SJCRH30 (cell line): ENCODE measurements around the gene CCDC92. TPM values are rescaled to one million over a fixed set of nuclear protein-coding genes. Genes with fewer than 3 reads are reported as not detected.
"Not testable (repeated sequence)": the region's sequence is repeated elsewhere in the genome, so short reads cannot be mapped to it uniquely, and the experiment has no call there.

Source experiments
- DNase-seq, 2 experiments: peaks; one replicate each; pipeline ENCODE4 v3.0.0-alpha.2; 2015 to 2020
- H3K27ac ChIP-seq: fragments of 250-450 bp; sonication (Bioruptor Pico); 2 replicates; pipeline ENCODE4 v1.5.1; 2020; ENCODE audit warnings: mild to moderate bottlenecking, moderate library complexity
- H3K27me3 ChIP-seq: fragments of 250-450 bp; sonication (Bioruptor Pico); 2 replicates; pipeline ENCODE4 v1.5.1; 2020; ENCODE audit warnings: mild to moderate bottlenecking, moderate library complexity
- H3K36me3 ChIP-seq: fragments of 250-450 bp; sonication (Bioruptor Pico); 2 replicates; pipeline ENCODE4 v1.5.1; 2020; ENCODE audit warnings: mild to moderate bottlenecking, moderate library complexity
- H3K4me1 ChIP-seq: fragments of 250-450 bp; sonication (Bioruptor Pico); 2 replicates; pipeline ENCODE4 v1.5.1; 2020; ENCODE audit warnings: mild to moderate bottlenecking, moderate library complexity
- H3K4me3 ChIP-seq: fragments of 250-450 bp; sonication (Bioruptor Pico); 2 replicates; pipeline ENCODE4 v1.5.1; 2020; ENCODE audit warnings: mild to moderate bottlenecking, moderate library complexity
- H3K9me3 ChIP-seq: fragments of 250-450 bp; sonication (Bioruptor Pico); replicated peaks from 2 replicates; pipeline ENCODE4 v1.5.1; 2020; ENCODE audit warnings: mild to moderate bottlenecking, moderate library complexity
- total RNA-seq: library from RNA; depleted of rRNA; stranded (reverse); fragments of >200 nt; shearing (Covaris generic); gene quantifications from 2 replicates; pipeline ENCODE4 v1.2.3, GENCODE V29; 2014

CCDC92 gene
- total RNA-seq, 1 experiment from 2014 or later = 7.7 TPM

DNA sequence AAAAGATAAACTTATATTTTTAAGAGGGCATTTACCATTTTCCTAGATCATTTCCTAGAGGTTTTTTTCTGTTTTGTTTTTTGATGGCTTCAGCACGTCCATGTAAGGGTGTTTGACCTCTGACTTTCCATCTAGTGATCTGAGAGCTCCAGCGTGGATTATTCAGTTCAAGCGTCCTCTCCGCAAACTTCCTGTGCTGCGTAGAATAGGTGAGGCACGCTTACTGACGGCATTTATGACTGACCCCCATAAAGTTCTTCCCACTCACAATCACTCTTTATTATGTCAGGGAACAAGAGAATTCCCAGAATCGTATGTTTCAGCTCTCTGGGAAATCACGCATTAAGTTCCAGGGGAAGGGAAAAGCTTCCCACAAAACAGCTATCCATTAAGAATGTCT is 16.4 kb downstream of the CCDC92 start:
- no peak overlapping the region for H3K27ac ChIP-seq
- no peak overlapping the region for H3K4me3 ChIP-seq
- H3K27me3 ChIP-seq = no peaks in the 10 kb centered on the region
- DNase-seq = no peak
- no peaks in the 10 kb centered on the region for H3K9me3 ChIP-seq
- H3K36me3 ChIP-seq = no peaks in the 10 kb centered on the region
- H3K4me1 ChIP-seq = no peaks in the 10 kb centered on the region

GRCh38 chr12:123954647-123955350 is 17.8 kb downstream of the CCDC92 start:
- no peak for DNase-seq
- Histone ChIP-seq H3K4me1 (no peaks in the 10 kb centered on the region), H3K36me3 (no peaks in the 10 kb centered on the region), H3K9me3 (no peaks in the 10 kb centered on the region), H3K27ac (no peak overlapping the region), H3K27me3 (no peaks in the 10 kb centered on the region), H3K4me3 (no peak overlapping the region)

- Histone ChIP-seq H3K4me3 (no peak overlapping the region), H3K27ac (no peak overlapping the region), H3K9me3 (no peaks in the 10 kb centered on the region), H3K4me1 (no peaks in the 10 kb centered on the region), H3K27me3 (no peaks in the 10 kb centered on the region), H3K36me3 (no peaks in the 10 kb centered on the region)
- DNase-seq = no peak
These were observed 20.6 kb downstream of the CCDC92 start for GRCh38 chr12:123952037-123952436.

DNA sequence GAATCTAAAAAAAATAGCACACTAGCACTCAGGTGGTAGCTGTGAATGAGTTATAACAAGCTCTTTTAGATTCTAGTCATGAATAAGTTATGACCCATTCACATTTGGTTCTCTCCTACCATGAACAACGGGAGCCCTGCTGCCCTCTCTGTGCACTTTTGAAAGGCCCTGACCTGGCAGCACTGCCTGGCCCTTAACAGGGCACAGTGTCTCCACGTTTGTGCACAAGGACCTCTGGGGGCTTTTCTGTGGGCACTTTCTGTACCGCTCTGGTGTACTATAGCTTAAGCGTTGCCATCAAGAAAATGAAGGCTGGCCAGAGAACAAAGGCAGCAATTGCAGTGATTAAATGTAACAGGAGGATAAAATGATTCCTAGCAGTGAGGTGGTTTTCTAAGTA is 21.2 kb downstream of the CCDC92 start:
- no peak for DNase-seq
- H3K27me3 ChIP-seq = no peaks in the 10 kb centered on the region
- H3K9me3 ChIP-seq = no peaks in the 10 kb centered on the region
- no peaks in the 10 kb centered on the region for H3K36me3 ChIP-seq
- no peak overlapping the region for H3K27ac ChIP-seq
- H3K4me3 ChIP-seq = no peak overlapping the region
- H3K4me1 ChIP-seq = no peaks in the 10 kb centered on the region

DNA sequence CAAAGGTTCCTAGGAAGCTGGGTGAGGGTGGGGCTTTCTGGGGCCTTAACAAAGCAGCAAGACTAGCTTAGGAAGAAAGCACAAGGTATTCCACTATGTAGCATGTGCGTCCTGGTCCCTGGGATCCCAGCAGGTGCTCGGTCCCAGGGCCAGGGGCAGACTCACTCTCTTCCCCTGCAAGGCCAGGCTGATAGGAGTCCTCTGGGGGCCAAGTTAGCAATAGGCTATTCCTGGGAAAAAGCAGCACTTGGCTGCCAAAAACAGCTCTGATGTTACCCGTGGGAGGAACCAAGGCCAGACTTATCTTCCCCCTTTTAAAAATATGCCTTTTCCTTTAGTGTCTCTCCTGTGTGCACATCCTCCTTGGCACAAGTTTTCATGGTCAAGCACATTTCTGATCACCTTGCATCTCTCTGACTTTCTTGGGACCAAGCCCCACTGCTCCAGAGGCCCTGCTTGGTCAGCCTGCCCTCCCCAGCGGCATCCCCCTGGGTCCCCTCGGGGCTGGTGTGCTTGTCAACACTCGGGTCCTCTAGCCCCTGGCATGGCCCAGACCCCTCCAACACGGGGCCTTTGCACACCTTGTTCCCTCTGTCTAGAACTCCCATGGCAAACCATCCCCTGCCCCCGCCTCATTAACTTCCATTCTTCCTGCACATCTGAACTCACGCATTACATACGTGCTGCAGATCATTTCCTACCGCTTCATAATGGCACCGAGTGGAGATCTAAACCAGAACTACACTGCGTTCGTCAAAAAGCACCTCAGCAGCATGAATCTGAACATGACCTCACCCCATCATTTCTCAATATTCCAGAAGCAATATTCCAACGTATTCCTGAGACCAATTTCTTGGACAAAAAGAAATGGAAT is 21.9 kb downstream of the CCDC92 start:
- Histone ChIP-seq H3K9me3 (no peaks in the 10 kb centered on the region), H3K27ac (no peak overlapping the region), H3K4me3 (no peak overlapping the region), H3K27me3 (no peaks in the 10 kb centered on the region), H3K4me1 (no peaks in the 10 kb centered on the region), H3K36me3 (no peaks in the 10 kb centered on the region)
- no peak for DNase-seq

GRCh38 chr12:123949770-123950165 is 22.9 kb downstream of the CCDC92 start:
- no peaks in the 10 kb centered on the region for H3K36me3 ChIP-seq
- no peaks in the 10 kb centered on the region for H3K4me1 ChIP-seq
- H3K4me3 ChIP-seq = no peak overlapping the region
- H3K27ac ChIP-seq = no peak overlapping the region
- H3K27me3 ChIP-seq = no peaks in the 10 kb centered on the region
- DNase-seq = no peak
- H3K9me3 ChIP-seq = no peaks in the 10 kb centered on the region

DNA sequence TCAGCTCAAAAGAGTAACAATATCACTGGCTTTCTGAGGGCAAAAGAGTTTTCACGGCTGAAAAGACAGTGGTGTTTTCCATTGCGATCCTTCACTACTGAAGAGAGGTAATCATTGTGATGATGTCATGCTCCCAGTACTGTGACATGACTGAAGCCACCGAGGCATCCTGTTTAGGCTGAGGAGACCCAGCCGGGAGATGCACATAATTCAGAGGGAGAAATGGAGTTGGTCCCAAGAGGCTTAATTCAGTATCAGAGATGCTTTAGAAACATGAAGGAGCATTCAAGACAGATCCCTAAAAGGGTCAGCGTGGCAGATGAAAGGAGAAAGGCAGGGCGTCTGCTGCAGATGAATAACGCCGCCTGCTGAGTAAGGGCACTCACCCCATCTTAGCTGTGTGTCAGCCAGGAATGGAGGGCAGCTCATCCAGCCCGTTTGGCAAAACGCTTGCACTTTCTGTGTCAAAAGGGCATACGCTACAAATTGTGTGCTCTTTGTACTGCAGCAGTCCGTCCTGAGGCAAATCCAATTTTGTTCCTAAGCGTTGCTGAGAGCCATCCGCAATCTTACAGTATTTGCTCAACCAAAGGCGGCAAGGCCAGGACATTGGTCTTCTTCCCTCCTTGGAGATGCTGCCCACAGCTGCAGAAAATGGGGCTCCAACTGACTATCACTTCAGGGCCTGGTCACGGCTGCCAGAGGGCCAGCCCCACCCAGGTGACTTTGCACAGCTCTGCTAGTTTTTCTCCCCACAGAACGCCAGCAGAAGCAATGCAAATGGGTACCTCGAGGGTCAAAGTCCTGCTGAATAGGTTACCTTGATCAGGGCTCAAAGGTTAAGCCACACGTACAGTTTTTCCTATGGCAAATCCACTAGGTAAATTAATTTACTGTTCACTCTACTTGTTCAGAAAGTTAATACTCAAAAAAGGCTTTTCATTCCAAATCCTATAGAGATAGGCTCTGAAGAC is 23.5 kb downstream of the CCDC92 start:
- Histone ChIP-seq H3K4me3 (no peak overlapping the region), H3K4me1 (no peaks in the 10 kb centered on the region), H3K9me3 (no peaks in the 10 kb centered on the region), H3K36me3 (no peaks in the 10 kb centered on the region), H3K27me3 (no peaks in the 10 kb centered on the region), H3K27ac (no peak overlapping the region)
- no peak for DNase-seq

- Histone ChIP-seq H3K4me3 (no peak overlapping the region), H3K27me3 (no peaks in the 10 kb centered on the region), H3K36me3 (no peaks in the 10 kb centered on the region), H3K9me3 (no peaks in the 10 kb centered on the region), H3K27ac (no peak overlapping the region), H3K4me1 (no peaks in the 10 kb centered on the region)
- no peak for DNase-seq
These were observed 24.2 kb downstream of the CCDC92 start for GRCh38 chr12:123948401-123948795.

DNA sequence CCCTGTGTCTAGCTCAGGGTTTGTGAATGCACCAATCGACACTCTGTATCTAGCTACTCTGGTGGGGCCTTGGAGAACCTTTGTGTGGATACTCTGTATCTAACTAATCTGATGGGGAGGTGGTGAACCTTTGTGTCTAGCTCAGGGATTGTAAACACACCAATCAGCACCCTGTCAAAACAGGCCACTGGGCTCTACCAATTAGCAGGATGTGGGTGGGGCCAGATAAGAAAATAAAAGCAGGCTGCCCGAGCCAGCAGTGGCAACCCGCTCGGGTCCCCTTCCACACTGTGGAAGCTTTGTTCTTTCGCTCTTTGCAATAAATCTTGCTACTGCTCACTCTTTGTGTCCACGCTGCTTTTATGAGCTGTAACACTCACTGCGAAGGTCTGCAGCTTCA is 25.1 kb downstream of the CCDC92 start:
- DNase-seq, H3K27ac ChIP-seq, H3K4me3 ChIP-seq, H3K9me3 ChIP-seq, H3K36me3 ChIP-seq, H3K4me1 ChIP-seq, H3K27me3 ChIP-seq: not testable (repeated sequence)

DNA sequence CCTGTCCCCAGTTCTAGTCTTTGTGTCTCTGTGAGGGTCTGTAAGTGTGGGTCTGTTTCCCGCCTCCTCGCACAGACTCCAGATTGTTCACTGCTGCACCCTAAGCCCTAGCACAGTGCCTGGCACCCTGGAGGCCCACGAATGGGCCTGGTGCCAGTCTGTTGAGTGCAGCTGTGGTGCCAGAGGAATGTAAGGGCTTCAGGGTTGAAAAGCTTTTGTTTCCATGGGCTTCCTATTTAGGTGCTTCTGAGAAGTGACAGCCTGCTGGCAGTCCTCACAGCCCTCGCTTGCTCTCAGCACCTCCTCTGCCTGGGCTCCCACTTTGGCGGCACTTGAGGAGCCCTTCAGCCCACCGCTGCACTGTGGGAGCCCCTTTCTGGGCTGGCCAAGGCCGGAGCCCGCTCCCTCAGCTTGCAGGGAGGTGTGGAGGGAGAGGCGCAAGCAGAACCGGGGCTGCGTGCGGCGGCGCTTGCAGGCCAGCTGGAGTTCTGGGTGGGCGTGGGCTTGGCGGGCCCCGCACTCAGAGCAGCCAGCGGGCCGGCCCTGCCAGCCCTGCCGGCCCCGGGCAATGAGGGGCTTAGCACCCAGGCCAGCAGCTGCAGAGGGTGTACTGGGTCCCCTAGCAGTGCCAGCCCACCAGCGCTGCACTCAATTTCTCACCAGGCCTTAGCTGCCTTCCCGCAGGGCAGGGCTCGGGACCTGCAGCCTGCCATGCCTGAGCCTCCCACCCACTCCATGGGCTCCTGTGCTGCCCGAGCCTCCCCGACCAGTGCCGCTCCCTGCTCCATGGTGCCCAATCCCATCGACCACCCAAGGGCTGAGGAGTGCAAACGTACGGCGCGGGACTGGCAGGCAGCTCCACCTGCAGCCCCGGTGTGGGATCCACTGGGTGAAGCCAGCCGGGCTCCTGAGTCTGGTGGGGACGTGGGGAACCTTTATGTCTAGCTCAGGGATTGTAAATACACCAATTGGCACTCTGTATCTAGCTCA is 25.8 kb downstream of the CCDC92 start:
- H3K27me3 ChIP-seq, H3K4me3 ChIP-seq, H3K27ac ChIP-seq, H3K36me3 ChIP-seq, H3K4me1 ChIP-seq, DNase-seq, H3K9me3 ChIP-seq: not testable (repeated sequence)

DNA sequence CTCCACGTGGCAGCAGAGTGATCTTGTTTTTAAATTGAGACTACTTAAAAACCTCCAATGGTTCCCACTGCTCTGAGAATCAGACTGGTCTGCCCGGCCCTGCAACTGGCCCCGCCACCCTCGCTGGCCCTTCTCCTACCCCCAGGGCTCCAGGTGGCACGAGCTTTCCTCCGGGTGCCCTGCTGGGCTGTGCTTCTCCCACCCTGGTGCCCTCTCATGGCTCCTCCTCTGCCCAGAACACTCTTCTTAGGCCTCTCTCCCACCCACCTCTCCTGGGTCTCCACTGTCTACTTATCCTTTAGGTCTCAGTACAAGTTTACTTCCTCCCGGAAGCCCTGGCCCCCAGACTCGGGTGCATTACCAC is 26.5 kb downstream of the CCDC92 start:
- Histone ChIP-seq H3K9me3 (no peaks in the 10 kb centered on the region), H3K4me3 (no peak overlapping the region), H3K4me1 (no peaks in the 10 kb centered on the region), H3K27ac (no peak overlapping the region), H3K36me3 (no peaks in the 10 kb centered on the region), H3K27me3 (no peaks in the 10 kb centered on the region)
- DNase-seq = no peak

GRCh38 chr12:123945287-123946151 is 27.1 kb downstream of the CCDC92 start:
- H3K9me3 ChIP-seq = no peaks in the 10 kb centered on the region
- no peaks in the 10 kb centered on the region for H3K27me3 ChIP-seq
- DNase-seq = no peak
- H3K4me3 ChIP-seq = no peak overlapping the region
- no peaks in the 10 kb centered on the region for H3K4me1 ChIP-seq
- H3K27ac ChIP-seq = no peak overlapping the region
- H3K36me3 ChIP-seq = no peaks in the 10 kb centered on the region

DNA sequence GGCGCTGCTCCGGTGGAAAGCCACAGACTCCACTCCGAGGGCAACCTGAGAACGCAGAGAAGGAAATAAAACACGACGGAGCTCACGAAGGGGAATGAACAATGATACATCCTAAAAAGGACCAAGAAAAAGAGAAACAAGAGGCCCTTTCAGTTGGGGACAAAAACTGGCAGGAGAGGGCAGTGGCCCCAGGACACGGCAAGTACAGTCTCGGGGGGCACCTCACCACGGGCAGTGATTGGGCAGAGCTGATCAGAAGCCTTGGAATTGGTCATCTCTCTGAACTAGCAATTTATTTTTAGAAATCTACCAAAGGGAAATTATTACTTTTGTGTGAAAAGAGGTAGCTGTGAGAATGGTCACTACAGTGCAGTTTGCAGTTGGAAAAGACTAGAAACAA is 27.9 kb downstream of the CCDC92 start:
- Histone ChIP-seq H3K4me3 (no peak overlapping the region), H3K27me3 (no peaks in the 10 kb centered on the region), H3K4me1 (no peaks in the 10 kb centered on the region), H3K36me3 (no peaks in the 10 kb centered on the region), H3K27ac (no peak overlapping the region), H3K9me3 (no peaks in the 10 kb centered on the region)
- no peak for DNase-seq
